B cell (primary cell): ENCODE data around the gene YARS1.

Experiments
- CTCF ChIP-seq: fragments of 200-600 bp; IDR thresholded peaks from one replicate; pipeline ENCODE4 v1.8.0; 2022; ENCODE audit warnings: antibody characterized with exemption, mild to moderate bottlenecking
- EZH2 ChIP-seq: IDR thresholded peaks from 2 replicates; pipeline ENCODE4 v1.6.1; 2012; ENCODE audit warnings: borderline replicate concordance, low read depth, mild to moderate bottlenecking, moderate library complexity, low read length; ENCODE audit not compliant: insufficient read depth, poor library complexity, severe bottlenecking

- TF ChIP-seq CTCF, result no peak
- TF ChIP-seq EZH2, result no peak
Observed at GRCh38 chr1:32848354-32849063, 31.4 kb upstream of the YARS1 start.
